ENCODE measurements around the gene CFAP300. TPM values are rescaled to one million over a fixed set of nuclear protein-coding genes. Genes with fewer than 3 reads are reported as not detected.

Gene CFAP300
- polyA plus RNA-seq, 1 of the 3 experiments (the other 2 are of a cell fraction), result 1.5 TPM

DNA sequence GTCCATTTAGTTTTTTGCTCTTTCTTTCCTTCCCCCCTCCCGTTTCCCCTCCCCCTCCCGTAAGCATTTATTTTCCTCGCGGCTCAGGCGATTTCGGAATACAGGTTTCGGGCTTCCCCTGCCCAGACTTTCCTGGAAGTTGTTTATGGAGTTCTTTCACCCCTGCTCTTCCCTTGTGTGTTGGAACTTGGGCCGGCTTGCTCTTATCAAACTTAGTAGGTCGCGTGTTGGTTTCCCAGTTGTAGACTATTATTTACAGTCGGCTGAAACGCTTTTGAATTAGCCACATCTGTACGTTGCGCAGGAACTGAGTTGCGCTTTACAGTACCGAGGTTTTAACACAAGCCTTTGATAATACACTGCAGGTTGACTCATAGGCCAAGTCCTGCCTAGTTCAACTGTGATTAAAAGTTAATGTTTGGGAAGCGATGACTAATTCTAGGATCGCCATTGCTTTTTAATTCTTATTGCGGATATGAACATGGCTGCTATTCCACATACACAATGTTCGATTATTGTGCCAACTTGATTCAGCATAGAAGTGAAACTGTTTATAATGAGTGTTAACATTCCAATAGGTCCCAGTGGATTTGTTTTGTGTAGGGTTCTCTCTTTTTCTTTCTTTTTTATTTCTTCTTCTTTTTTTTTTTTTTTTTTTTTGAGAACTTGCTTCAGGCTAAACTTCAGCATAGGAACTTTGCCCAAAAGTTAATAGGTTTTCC is 64.7 kb downstream of the CFAP300 start:
- 2% methylated on average over 20 of the region's 20 CpGs for WGBS (ENCODE audit: low lambda C conversion rate)
- no peak for DNase-seq
- H2AFZ ChIP-seq (ENCODE audit: low read depth), result no peak overlapping the region
- TF ChIP-seq ELF1 (IDR thresholded peaks at IDR 0.05) (no peak), EZH2phosphoT487 (IDR thresholded peaks at IDR 0.05; ENCODE audit: borderline replicate concordance, low read depth) (no peak), TEAD4 (IDR thresholded peaks at IDR 0.05; ENCODE audit: borderline replicate concordance, insufficient read depth) (no peak), FOSL2 (IDR thresholded peaks at IDR 0.05; ENCODE audit: borderline replicate concordance, low read depth) (peak; percentile 90), POLR2AphosphoS5 (IDR thresholded peaks at IDR 0.05; ENCODE audit: low read depth, low read length) (no peak), MEF2A (IDR thresholded peaks at IDR 0.05; ENCODE audit: borderline replicate concordance, low read depth) (no peak), TCF12 (IDR thresholded peaks at IDR 0.05) (peak; percentile 71; the same call in 1 of the 2 replicates), RXRA (IDR thresholded peaks at IDR 0.05; ENCODE audit: borderline replicate concordance, low read depth) (no peak; the same call in 1 of the 2 replicates), RFX5 (IDR thresholded peaks at IDR 0.05; ENCODE audit: low read length) (no peak), NRF1 (IDR thresholded peaks at IDR 0.05; ENCODE audit: low read depth, low read length) (no peak), SMC3 (IDR thresholded peaks at IDR 0.05; ENCODE audit: low read depth, low read length) (no peak), FOXJ3 (CRISPR knock-in tag; IDR thresholded peaks at IDR 0.05) (no peak), TAF1 (IDR thresholded peaks at IDR 0.05; ENCODE audit: borderline replicate concordance, low read depth, low read length) (peak; percentile 6; the same call in 1 of the 2 replicates), MXI1 (IDR thresholded peaks at IDR 0.05; ENCODE audit: low read depth, low read length) (no peak), YY1 (IDR thresholded peaks at IDR 0.05; ENCODE audit: low read depth) (peak; percentile 81), SIN3A (IDR thresholded peaks at IDR 0.05; ENCODE audit: borderline replicate concordance, low read depth, low read length) (no peak), GABPA (IDR thresholded peaks at IDR 0.05; ENCODE audit: low read depth) (no peak), NFIC (IDR thresholded peaks at IDR 0.05; ENCODE audit: borderline replicate concordance) (no peak), RAD21 (IDR thresholded peaks at IDR 0.05; ENCODE audit: low read length) (no peak)
- TF ChIP-seq, protein P1, sequence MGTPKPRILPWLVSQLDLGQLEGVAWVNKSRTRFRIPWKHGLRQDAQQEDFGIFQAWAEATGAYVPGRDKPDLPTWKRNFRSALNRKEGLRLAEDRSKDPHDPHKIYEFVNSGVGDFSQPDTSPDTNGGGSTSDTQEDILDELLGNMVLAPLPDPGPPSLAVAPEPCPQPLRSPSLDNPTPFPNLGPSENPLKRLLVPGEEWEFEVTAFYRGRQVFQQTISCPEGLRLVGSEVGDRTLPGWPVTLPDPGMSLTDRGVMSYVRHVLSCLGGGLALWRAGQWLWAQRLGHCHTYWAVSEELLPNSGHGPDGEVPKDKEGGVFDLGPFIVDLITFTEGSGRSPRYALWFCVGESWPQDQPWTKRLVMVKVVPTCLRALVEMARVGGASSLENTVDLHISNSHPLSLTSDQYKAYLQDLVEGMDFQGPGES (IDR thresholded peaks at IDR 0.05; ENCODE audit: low read depth, low read length), result no peak
- TF ChIP-seq, protein P2, sequence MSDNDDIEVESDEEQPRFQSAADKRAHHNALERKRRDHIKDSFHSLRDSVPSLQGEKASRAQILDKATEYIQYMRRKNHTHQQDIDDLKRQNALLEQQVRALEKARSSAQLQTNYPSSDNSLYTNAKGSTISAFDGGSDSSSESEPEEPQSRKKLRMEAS (IDR thresholded peaks at IDR 0.05; ENCODE audit: low read depth), result peak; percentile 37; the same call in 1 of the 2 replicates
- TF ChIP-seq, protein P3, sequence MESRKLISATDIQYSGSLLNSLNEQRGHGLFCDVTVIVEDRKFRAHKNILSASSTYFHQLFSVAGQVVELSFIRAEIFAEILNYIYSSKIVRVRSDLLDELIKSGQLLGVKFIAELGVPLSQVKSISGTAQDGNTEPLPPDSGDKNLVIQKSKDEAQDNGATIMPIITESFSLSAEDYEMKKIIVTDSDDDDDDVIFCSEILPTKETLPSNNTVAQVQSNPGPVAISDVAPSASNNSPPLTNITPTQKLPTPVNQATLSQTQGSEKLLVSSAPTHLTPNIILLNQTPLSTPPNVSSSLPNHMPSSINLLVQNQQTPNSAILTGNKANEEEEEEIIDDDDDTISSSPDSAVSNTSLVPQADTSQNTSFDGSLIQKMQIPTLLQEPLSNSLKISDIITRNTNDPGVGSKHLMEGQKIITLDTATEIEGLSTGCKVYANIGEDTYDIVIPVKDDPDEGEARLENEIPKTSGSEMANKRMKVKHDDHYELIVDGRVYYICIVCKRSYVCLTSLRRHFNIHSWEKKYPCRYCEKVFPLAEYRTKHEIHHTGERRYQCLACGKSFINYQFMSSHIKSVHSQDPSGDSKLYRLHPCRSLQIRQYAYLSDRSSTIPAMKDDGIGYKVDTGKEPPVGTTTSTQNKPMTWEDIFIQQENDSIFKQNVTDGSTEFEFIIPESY (IDR thresholded peaks at IDR 0.05; ENCODE audit: borderline replicate concordance, low read depth), result no peak
- TF ChIP-seq, protein P4, sequence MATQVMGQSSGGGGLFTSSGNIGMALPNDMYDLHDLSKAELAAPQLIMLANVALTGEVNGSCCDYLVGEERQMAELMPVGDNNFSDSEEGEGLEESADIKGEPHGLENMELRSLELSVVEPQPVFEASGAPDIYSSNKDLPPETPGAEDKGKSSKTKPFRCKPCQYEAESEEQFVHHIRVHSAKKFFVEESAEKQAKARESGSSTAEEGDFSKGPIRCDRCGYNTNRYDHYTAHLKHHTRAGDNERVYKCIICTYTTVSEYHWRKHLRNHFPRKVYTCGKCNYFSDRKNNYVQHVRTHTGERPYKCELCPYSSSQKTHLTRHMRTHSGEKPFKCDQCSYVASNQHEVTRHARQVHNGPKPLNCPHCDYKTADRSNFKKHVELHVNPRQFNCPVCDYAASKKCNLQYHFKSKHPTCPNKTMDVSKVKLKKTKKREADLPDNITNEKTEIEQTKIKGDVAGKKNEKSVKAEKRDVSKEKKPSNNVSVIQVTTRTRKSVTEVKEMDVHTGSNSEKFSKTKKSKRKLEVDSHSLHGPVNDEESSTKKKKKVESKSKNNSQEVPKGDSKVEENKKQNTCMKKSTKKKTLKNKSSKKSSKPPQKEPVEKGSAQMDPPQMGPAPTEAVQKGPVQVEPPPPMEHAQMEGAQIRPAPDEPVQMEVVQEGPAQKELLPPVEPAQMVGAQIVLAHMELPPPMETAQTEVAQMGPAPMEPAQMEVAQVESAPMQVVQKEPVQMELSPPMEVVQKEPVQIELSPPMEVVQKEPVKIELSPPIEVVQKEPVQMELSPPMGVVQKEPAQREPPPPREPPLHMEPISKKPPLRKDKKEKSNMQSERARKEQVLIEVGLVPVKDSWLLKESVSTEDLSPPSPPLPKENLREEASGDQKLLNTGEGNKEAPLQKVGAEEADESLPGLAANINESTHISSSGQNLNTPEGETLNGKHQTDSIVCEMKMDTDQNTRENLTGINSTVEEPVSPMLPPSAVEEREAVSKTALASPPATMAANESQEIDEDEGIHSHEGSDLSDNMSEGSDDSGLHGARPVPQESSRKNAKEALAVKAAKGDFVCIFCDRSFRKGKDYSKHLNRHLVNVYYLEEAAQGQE (IDR thresholded peaks at IDR 0.05; ENCODE audit: low read depth, low read length), result no peak
- TF ChIP-seq, protein P5, sequence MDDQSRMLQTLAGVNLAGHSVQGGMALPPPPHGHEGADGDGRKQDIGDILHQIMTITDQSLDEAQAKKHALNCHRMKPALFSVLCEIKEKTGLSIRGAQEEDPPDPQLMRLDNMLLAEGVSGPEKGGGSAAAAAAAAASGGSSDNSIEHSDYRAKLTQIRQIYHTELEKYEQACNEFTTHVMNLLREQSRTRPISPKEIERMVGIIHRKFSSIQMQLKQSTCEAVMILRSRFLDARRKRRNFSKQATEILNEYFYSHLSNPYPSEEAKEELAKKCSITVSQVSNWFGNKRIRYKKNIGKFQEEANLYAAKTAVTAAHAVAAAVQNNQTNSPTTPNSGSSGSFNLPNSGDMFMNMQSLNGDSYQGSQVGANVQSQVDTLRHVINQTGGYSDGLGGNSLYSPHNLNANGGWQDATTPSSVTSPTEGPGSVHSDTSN (IDR thresholded peaks at IDR 0.05), result peak; percentile 39; the same call in 1 of the 2 replicates
- TF ChIP-seq, protein P6, sequence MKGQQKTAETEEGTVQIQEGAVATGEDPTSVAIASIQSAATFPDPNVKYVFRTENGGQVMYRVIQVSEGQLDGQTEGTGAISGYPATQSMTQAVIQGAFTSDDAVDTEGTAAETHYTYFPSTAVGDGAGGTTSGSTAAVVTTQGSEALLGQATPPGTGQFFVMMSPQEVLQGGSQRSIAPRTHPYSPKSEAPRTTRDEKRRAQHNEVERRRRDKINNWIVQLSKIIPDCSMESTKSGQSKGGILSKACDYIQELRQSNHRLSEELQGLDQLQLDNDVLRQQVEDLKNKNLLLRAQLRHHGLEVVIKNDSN (IDR thresholded peaks at IDR 0.05; ENCODE audit: borderline replicate concordance, low read depth), result no peak

More for the DNA sequence above, 64.7 kb downstream of the CFAP300 start:
- Histone ChIP-seq H3F3A (replicated peaks; ENCODE audit: insufficient read depth) (peaks cover 53% of the 10 kb centered on the region), H3K4me1 (ENCODE audit: control insufficient read depth in 1 of 2, insufficient read depth in 2 of 2, low read depth in 1 of 2, low read length in 1 of 2) (peaks cover 3 to 40% of the 10 kb centered on the region in 2 experiments; a peak in 3 of 4 replicates), H3K27me3 (ENCODE audit: insufficient read depth) (no peaks in the 10 kb centered on the region), H3K79me2 (ENCODE audit: insufficient read depth) (peaks cover 72% of the 10 kb centered on the region), H3K4me2 (peak overlapping the region; percentile 83), H3K9me2 (no peaks in the 10 kb centered on the region), H4K20me1 (ENCODE audit: insufficient read depth) (peaks cover under 1% of the 10 kb centered on the region; the same call in 1 of the 2 replicates), H3K9me3 (no peaks in the 10 kb centered on the region), H3K9ac (peak overlapping the region; percentile 91), H3K4me3 (ENCODE audit: low read depth in 2 of 2, low read length in 1 of 2) (peak overlapping the region; percentile 71 to 92), H3K36me3 (replicated peaks in 1 of 2; ENCODE audit: control insufficient read depth in 1 of 2, insufficient read depth in 2 of 2, low read length in 1 of 2) (peaks cover 5 to 21% of the 10 kb centered on the region in 2 experiments), H3K27ac (ENCODE audit: low read depth in 2 of 2, low read length in 1 of 2) (peak overlapping the region; percentile 86 to 97)
- ChIA-PET CTCF (no interaction called here), POLR2A (no interaction called here)
